Testis (tissue), 3 donors: ENCODE data around the gene SH2D3C. TPM values are rescaled to one million over a fixed set of nuclear protein-coding genes. Genes with fewer than 3 reads are reported as not detected.

ENCODE experiments used
- DNase-seq: peaks from one replicate; pipeline ENCODE4 v3.0.0-alpha.2; 2019
- H3K27ac ChIP-seq, 2 donors: fragments of 200-600 bp; sonication (generic); one replicate each; pipeline ENCODE4 v1.5.1; 2019
- H3K27me3 ChIP-seq: fragments of 200-600 bp; sonication (generic); one replicate; pipeline ENCODE4 v1.5.1; 2019
- H3K36me3 ChIP-seq: fragments of 200-600 bp; sonication (generic); one replicate; pipeline ENCODE4 v1.5.1; 2017; ENCODE audit warnings: low read depth; ENCODE audit errors: missing control alignments
- H3K4me1 ChIP-seq: fragments of 200-600 bp; sonication (generic); one replicate; pipeline ENCODE4 v1.5.1; 2019
- H3K4me3 ChIP-seq, 2 donors: fragments of 200-600 bp; sonication (generic); one replicate each; pipeline ENCODE4 v1.5.1; 2017 to 2019
- H3K9me3 ChIP-seq: fragments of 200-600 bp; sonication (generic); one replicate; pipeline ENCODE4 v1.5.1; 2017
- POLR2A ChIP-seq: fragments of 450-650 bp; IDR thresholded peaks from one replicate; pipeline ENCODE4 v1.6.1; 2017; ENCODE audit warnings: antibody characterized with exemption, mild to moderate bottlenecking, moderate library complexity
- WGBS, 2 donors: methylation state at CpG; one replicate each; pipeline ENCODE4 v1.1.5; 2018; 5-methylcytosine and 5-hydroxymethylcytosine counted together
- intact Hi-C: fragments of 100-400 bp; cut with DNase I; formaldehyde crosslinking; loops from one replicate; pipeline ENCODE4 v1.15.1; 2023; ENCODE audit warnings: low total_unique reads
- polyA plus RNA-seq: library from polyadenylated mRNA; stranded (reverse); fragments of 350-450 nt; fragmentation: Illumina TruSeq; extraction: RNeasy Lipid Tissue Mini Kit (QIAGEN cat#74804); gene quantifications from one replicate; pipeline ENCODE4 v1.2.3, GENCODE V29; 2014; ENCODE audit warnings: low read depth, low replicate concordance; ENCODE audit not compliant: insufficient read depth
- total RNA-seq, 2 donors: library from RNA; depleted of rRNA; stranded (reverse); fragments of >200 nt; gene quantifications; one replicate each; pipeline ENCODE4 v1.2.3, GENCODE V29; 2016
- TF ChIP-seq, protein P1 (sequence below), 3 experiments: fragments of 450-650 bp in 2 of 3; fragments of 200-600 bp in 1 of 3; sonication (generic) in 1 of 3; IDR thresholded peaks; one replicate each; pipeline ENCODE4 v1.5.1; 2016 to 2019; ENCODE audit warnings: antibody characterized with exemption in 3 of 3, mild to moderate bottlenecking in 2 of 3, moderate library complexity in 1 of 3

Gene SH2D3C
- total and polyA plus RNA-seq, 3 donors from 2014 or later, result 6.6 to 9.6 (median 8.8) TPM

GRCh38 chr9:127732444-127732843 lies 46.0 kb downstream of the SH2D3C start:
- no peaks in the 10 kb centered on the region for H3K9me3 ChIP-seq
- H3K36me3 ChIP-seq, result no peaks in the 10 kb centered on the region
- H3K27ac ChIP-seq, result no peak overlapping the region
- intact Hi-C loops, result loop anchor here (5.0 to 10.0 kb wide), 2 partner anchors 140 to 142 kb away; partner anchors contain the start of gene AK1
- DNase-seq, result no peak
- TF ChIP-seq POLR2A, result no peak
- TF ChIP-seq, protein P1, sequence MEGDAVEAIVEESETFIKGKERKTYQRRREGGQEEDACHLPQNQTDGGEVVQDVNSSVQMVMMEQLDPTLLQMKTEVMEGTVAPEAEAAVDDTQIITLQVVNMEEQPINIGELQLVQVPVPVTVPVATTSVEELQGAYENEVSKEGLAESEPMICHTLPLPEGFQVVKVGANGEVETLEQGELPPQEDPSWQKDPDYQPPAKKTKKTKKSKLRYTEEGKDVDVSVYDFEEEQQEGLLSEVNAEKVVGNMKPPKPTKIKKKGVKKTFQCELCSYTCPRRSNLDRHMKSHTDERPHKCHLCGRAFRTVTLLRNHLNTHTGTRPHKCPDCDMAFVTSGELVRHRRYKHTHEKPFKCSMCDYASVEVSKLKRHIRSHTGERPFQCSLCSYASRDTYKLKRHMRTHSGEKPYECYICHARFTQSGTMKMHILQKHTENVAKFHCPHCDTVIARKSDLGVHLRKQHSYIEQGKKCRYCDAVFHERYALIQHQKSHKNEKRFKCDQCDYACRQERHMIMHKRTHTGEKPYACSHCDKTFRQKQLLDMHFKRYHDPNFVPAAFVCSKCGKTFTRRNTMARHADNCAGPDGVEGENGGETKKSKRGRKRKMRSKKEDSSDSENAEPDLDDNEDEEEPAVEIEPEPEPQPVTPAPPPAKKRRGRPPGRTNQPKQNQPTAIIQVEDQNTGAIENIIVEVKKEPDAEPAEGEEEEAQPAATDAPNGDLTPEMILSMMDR (IDR thresholded peaks at IDR 0.05), result no peak
- H3K4me1 ChIP-seq, result peaks cover 35% of the 10 kb centered on the region
- WGBS, 2 donors, result 93 to 94% methylated on average over 12 to 21 of the region's 21 CpGs
- no peak overlapping the region for H3K4me3 ChIP-seq
- no peaks in the 10 kb centered on the region for H3K27me3 ChIP-seq

GRCh38 chr9:127731938-127732337 lies 46.5 kb downstream of the SH2D3C start:
- 48 to 54% methylated on average over 4 to 16 of the region's 16 CpGs for WGBS, 2 donors
- Histone ChIP-seq H3K36me3 (no peaks in the 10 kb centered on the region), H3K9me3 (no peaks in the 10 kb centered on the region), H3K27me3 (no peaks in the 10 kb centered on the region), H3K4me3 (no peak overlapping the region), H3K27ac (no peak overlapping the region), H3K4me1 (peaks cover 35% of the 10 kb centered on the region)
- peak; percentile 59 for DNase-seq
- intact Hi-C loops, result loop anchor here (5.0 to 10.0 kb wide), 2 partner anchors 140 to 143 kb away; partner anchors contain the start of gene AK1
- no peak for TF ChIP-seq POLR2A
- TF ChIP-seq, protein P1 (IDR thresholded peaks at IDR 0.05), result no peak

GRCh38 chr9:127730799-127731410 lies 47.6 kb downstream of the SH2D3C start:
- no peaks in the 10 kb centered on the region for H3K9me3 ChIP-seq
- H3K36me3 ChIP-seq, result no peaks in the 10 kb centered on the region
- no peaks in the 10 kb centered on the region for H3K27me3 ChIP-seq
- intact Hi-C loops, result loop anchor here (5.0 to 10.0 kb wide), 2 partner anchors 139 to 144 kb away; partner anchors contain the start of gene AK1
- whole genome bisulfite sequencing, 2 donors, result 62 to 67% methylated on average over 3 to 9 of the region's 9 CpGs
- peaks cover 35% of the 10 kb centered on the region for H3K4me1 ChIP-seq
- DNase-seq, result peak; percentile 49
- H3K27ac ChIP-seq, result peak overlapping the region in 1 of 2 donors; percentile 7
- TF ChIP-seq, protein P1 (IDR thresholded peaks at IDR 0.05), result no peak
- TF ChIP-seq POLR2A, result no peak
- H3K4me3 ChIP-seq, result no peak overlapping the region

DNA sequence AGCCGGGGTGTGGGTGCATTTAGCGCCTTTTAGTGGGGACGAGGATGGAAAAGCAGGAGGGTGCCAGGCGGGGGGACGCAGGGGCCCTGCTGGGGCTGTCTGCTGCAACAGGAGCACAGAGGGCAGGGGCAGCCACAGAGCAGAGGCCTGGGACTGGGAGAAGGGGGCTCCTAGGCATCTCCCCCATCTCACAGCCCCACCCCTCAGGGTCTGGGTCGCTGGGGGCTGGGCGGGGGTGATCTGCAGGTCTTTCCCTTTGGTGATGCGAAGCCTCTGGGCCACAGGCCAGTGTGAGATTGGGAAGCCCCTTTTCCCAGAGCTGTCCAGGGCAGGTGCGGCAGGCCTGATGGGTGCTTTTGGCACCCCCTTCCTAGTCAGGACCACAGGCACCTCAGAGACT lies 48.2 kb downstream of the SH2D3C start:
- no peak for DNase-seq
- Histone ChIP-seq H3K4me3 (no peak overlapping the region), H3K4me1 (peaks cover 35% of the 10 kb centered on the region), H3K9me3 (no peaks in the 10 kb centered on the region), H3K27ac (no peak overlapping the region), H3K36me3 (no peaks in the 10 kb centered on the region), H3K27me3 (no peaks in the 10 kb centered on the region)
- no peak for TF ChIP-seq POLR2A
- TF ChIP-seq, protein P1 (IDR thresholded peaks at IDR 0.05), result no peak
- intact Hi-C loops, result loop anchor here (5.0 to 10.0 kb wide), 2 partner anchors 138 to 145 kb away; partner anchors contain the start of gene AK1
- 84 to 96% methylated on average over 8 to 9 of the region's 9 CpGs for WGBS, 2 donors
